Prostate gland (tissue), 2 donors: Measurements from ENCODE around the gene PECR.

ENCODE experiments used
- POLR2A ChIP-seq: fragments of 450-650 bp; IDR thresholded peaks from one replicate; pipeline ENCODE4 v1.6.1; 2016; ENCODE audit warnings: antibody characterized with exemption, mild to moderate bottlenecking
- POLR2AphosphoS5 ChIP-seq: sonication (generic); formaldehyde crosslinking; IDR thresholded peaks from one replicate; pipeline ENCODE4 v1.6.1; 2017; ENCODE audit warnings: antibody characterized with exemption
- TF ChIP-seq, protein P1 (sequence below), 4 experiments: fragments of 200-600 bp in 2 of 4; fragments of 450-650 bp in 2 of 4; sonication (generic) in 2 of 4; IDR thresholded peaks; 1 replicate in 3 of 4; 2 replicates in 1 of 4; pipeline ENCODE4 v1.5.1; 2016 to 2019; ENCODE audit warnings: antibody characterized with exemption in 4 of 4, mild to moderate bottlenecking in 2 of 4, moderate library complexity in 2 of 4

DNA sequence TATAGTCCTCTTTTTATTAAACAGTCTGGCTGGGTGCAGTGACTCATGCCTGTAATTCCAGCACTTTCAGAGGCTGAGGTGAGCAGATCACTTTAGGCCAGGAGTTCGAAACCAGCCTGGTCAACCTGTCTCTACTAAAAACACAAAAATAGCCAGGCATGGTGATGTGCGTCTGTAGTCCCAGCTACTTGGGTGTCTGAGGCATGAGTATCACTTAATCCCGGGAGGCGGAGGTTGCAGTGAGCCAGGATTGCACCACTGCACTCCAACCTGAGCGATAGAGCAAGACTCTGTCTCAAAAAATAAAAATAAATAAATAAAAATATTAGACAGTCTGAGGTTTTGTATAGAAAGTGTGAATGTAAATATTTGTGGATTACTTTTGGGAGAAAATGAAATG lies 45.3 kb upstream of the PECR start:
- TF ChIP-seq POLR2A (no peak), POLR2AphosphoS5 (no peak)
- TF ChIP-seq, protein P1, sequence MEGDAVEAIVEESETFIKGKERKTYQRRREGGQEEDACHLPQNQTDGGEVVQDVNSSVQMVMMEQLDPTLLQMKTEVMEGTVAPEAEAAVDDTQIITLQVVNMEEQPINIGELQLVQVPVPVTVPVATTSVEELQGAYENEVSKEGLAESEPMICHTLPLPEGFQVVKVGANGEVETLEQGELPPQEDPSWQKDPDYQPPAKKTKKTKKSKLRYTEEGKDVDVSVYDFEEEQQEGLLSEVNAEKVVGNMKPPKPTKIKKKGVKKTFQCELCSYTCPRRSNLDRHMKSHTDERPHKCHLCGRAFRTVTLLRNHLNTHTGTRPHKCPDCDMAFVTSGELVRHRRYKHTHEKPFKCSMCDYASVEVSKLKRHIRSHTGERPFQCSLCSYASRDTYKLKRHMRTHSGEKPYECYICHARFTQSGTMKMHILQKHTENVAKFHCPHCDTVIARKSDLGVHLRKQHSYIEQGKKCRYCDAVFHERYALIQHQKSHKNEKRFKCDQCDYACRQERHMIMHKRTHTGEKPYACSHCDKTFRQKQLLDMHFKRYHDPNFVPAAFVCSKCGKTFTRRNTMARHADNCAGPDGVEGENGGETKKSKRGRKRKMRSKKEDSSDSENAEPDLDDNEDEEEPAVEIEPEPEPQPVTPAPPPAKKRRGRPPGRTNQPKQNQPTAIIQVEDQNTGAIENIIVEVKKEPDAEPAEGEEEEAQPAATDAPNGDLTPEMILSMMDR (IDR thresholded peaks at IDR 0.05), result no peak
